ENCODE measurements around the gene IGSF6.
A peak's percentile ranks its signal among the peaks of the same experiment; 100 is the strongest.
"Not testable (repeated sequence)": the region's sequence is repeated elsewhere in the genome, so short reads cannot be mapped to it uniquely, and the experiment has no call there.

IGSF6 gene

DNA sequence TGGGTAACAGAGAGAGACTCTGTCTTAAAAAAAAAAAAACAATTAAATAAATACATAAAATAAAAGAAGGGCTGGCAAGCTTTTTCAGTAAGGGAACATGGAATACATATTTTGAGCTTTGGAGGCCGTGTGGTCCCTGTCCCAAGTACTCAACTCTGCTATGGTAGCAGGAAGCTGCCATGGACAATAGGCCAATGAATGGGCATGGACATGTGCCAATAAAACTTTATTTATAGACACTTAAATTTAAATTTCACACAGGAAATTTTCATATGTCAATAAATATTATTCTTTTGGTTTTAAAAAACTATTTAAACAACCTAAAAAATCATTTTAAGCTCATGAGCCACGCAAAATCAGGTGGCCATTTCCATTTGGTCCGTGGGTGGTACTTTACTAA, 15.2 kb upstream of the IGSF6 start:
- no peak for DNase-seq (ENCODE audit: insufficient read length)
- no peak for TF ChIP-seq POLR2AphosphoS5 (IDR thresholded peaks at IDR 0.05; ENCODE audit: low read depth, low read length)
- no peak for TF ChIP-seq POLR2A (IDR thresholded peaks at IDR 0.05; ENCODE audit: low read depth, low read length)
- no peak for TF ChIP-seq TAF1 (IDR thresholded peaks at IDR 0.05; ENCODE audit: borderline replicate concordance, low read depth, low read length)
- FAIRE-seq: no peak

DNA sequence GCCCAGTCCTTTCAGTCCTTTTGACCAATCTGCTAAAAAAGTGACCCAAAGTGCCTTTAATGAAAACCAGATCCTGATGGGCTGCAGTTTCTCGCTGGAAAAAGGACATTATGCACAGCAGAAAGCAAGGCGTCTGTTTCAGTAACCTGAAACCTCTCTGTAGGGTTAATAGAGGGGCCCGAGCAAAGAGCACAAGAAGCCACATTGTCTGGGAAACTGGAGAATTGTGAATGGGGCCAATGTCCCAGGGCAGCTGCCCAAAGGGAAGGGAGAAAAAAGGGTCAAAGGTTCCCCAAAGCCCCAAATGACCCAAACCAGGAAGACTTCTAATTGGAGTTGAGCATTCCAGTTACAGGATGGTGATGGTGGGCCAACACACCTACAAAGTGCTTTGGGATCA, 14.4 kb upstream of the IGSF6 start:
- no peak for DNase-seq (ENCODE audit: insufficient read length)
- no peak for FAIRE-seq
- TF ChIP-seq POLR2A (IDR thresholded peaks at IDR 0.05; ENCODE audit: low read depth, low read length) (no peak), TAF1 (IDR thresholded peaks at IDR 0.05; ENCODE audit: borderline replicate concordance, low read depth, low read length) (no peak), POLR2AphosphoS5 (IDR thresholded peaks at IDR 0.05; ENCODE audit: low read depth, low read length) (no peak)

DNA sequence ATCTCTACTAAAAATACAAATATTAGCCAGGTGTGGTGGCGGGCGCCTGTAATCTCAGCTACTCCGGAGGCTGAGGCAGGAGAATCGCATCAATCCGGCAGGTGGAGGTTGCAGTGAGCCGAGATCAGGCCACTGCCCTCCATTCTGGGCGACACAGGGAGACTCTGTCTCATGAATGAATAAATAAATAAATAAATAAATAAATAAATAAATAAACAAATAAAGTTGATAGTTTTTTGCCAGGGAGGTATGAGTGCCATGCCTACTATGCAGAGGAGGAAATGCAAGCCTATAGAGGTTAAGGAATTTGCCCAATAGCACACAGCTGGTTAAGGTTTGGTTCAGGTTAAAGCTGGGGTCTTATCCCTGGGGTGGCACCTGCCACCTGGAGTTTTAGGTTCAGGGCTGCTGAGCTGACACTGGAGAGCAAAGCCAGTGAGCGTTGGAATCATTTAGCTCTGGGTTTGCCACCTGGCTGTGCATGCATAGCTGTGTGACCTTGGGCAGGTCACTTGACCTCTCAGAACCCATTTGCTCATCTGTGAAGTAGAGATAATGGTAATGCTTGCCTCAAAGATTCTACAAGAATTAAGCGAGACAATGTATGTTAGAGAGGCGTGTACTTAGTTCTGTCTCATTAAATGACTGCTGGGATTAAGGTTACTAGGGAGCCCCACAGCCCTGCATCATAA, 12.5 kb upstream of the IGSF6 start:
- DNase-seq (ENCODE audit: insufficient read length): no peak
- TF ChIP-seq POLR2AphosphoS5 (IDR thresholded peaks at IDR 0.05; ENCODE audit: low read depth, low read length) (no peak), POLR2A (IDR thresholded peaks at IDR 0.05; ENCODE audit: low read depth, low read length) (no peak), TAF1 (IDR thresholded peaks at IDR 0.05; ENCODE audit: borderline replicate concordance, low read depth, low read length) (no peak)
- no peak for FAIRE-seq

DNA sequence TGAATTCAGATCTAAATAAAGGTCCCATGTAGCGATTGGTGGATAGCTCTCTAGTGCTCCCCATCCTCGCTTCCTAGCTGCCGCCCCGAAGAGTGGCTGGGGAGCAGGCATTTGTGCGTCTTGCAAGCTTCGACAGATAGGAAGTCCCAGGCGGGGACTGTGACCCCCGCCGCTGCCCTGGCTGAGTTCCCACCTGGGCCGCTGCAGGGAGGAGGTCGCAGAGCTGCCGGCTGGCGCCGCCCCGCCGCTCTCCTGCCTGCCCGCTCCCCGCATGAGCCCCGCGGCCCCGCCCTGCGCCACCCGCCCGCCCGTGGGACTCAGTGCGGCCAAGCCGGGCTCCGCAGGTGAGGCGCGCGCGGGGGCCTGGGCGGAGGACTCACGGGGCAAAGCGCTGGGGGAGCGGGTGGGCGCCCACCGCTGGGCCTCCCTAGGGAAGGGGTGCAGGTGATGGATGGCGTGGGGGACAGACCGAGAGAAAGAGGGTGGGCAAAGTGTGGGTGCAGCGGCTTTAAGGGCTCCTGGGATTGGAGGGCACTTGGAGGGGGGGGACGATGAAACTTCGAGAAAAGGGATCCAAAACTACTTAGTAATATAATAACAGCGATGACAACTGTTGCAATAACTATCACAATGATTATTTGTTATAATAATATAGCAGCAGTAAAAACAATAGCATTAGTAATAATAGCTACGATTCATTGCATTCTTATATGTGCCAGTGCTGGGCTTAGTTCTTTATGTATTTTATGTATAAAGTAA, 11.7 kb upstream of the IGSF6 start, which contains the start of gene OTOA:
OTOA (plus strand) TSS at position 80 of the 759 bp plus-strand sequence. CDS start 14,547 bp downstream, outside the sequence.
- no peak for FAIRE-seq

DNA sequence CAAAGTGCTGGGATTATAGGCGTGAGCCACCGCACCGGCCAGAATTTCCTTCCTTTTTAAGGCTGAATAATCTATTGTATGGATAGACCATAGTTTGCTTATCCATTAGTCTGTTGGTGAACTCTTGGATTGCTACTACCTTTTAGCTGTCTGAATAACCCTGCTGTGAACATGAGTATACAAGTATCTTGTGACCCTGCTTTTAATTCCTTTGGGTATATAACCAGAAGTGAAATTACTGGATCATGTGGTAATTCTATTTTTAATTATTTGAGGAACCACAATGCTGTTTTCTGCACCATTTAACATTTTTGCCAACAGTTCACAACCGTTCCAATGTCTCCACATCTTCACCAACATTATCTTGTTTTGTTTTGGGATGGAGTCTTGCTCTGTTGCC, 6.7 kb upstream of the IGSF6 start:
- no peak for FAIRE-seq
- no peak for TF ChIP-seq POLR2AphosphoS5 (IDR thresholded peaks at IDR 0.05; ENCODE audit: low read depth, low read length)
- TF ChIP-seq POLR2A (IDR thresholded peaks at IDR 0.05; ENCODE audit: low read depth, low read length): no peak
- TF ChIP-seq TAF1 (IDR thresholded peaks at IDR 0.05; ENCODE audit: borderline replicate concordance, low read depth, low read length): no peak
- DNase-seq (ENCODE audit: insufficient read length): no peak

More for the DNA sequence above, 11.7 kb upstream of the IGSF6 start, which contains the start of gene OTOA:
- DNase-seq (ENCODE audit: insufficient read length): no peak
- TF ChIP-seq POLR2AphosphoS5 (IDR thresholded peaks at IDR 0.05; ENCODE audit: low read depth, low read length) (no peak), POLR2A (IDR thresholded peaks at IDR 0.05; ENCODE audit: low read depth, low read length) (no peak), TAF1 (IDR thresholded peaks at IDR 0.05; ENCODE audit: borderline replicate concordance, low read depth, low read length) (no peak)

DNA sequence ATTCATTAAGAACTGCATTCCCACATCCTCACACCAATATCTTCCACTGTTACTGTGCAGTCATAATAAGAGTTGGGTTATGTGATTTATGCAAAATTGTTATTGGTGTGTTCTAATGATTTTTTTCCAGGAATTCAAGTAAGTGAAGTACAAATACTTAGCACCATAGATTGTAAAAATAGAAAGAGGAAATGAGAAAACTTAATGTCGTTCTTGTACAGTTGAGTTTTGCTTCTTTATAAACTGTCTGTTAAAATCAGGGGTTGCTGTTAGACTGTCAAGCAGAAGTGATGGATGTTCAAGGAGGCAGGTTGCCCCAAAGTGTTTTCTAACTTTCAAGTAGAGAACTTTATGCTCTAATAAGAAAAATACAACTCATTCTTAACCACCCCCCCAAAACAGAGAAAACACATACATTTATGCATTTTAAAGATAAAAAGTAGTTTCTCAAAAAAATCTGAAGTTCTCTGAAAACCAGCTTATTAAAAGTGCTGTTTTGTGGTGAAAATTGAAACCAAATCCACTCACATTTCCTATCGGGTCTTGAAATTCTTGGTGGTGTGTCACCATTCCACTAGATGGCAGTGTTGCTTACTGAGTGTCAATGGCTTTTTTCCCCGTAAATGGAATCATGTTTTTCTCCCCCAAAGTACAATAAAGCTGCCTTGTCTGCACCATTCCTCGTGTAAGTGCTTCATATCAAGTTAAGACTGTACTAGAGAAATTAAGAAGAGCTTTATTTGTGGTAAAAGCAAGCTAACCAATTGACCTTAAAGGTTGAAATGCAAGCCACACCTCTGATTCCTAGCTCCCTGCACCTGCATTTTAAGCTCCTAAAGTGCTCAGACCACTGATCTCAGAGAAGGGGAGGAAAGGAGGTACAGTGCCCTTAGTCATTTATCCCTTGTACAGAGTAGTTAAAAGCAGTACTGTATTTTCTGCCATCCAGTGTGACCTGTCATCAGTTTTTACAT, 4.7 kb upstream of the IGSF6 start:
- FAIRE-seq (peak; percentile 83), DNase-seq (ENCODE audit: insufficient read length) (no peak)
- TF ChIP-seq POLR2AphosphoS5 (IDR thresholded peaks at IDR 0.05; ENCODE audit: low read depth, low read length): no peak
- no peak for TF ChIP-seq TAF1 (IDR thresholded peaks at IDR 0.05; ENCODE audit: borderline replicate concordance, low read depth, low read length)
- no peak for TF ChIP-seq POLR2A (IDR thresholded peaks at IDR 0.05; ENCODE audit: low read depth, low read length)

DNA sequence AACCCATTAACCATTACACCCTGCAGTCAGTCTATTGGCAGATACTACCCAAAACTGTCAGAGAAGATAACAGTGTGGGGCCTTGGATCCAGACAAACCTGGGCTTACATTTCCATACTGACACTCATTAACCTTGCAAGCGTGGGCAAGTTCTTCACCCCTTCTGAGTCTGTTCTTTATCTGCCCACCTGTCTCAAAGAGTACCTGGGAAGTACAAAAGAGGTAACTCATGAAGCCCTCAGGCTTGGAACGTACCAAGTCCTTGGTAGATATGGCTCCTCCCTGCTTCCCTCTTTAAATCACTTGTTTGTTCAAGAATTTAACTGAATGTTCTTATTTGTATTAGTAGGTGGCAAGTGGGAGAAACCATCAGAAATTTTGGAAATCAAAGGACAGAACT, 2.5 kb upstream of the IGSF6 start:
- no peak for DNase-seq (ENCODE audit: insufficient read length)
- TF ChIP-seq POLR2A (IDR thresholded peaks at IDR 0.05; ENCODE audit: low read depth, low read length): no peak
- no peak for TF ChIP-seq POLR2AphosphoS5 (IDR thresholded peaks at IDR 0.05; ENCODE audit: low read depth, low read length)
- no peak for TF ChIP-seq TAF1 (IDR thresholded peaks at IDR 0.05; ENCODE audit: borderline replicate concordance, low read depth, low read length)
- FAIRE-seq: no peak

DNA sequence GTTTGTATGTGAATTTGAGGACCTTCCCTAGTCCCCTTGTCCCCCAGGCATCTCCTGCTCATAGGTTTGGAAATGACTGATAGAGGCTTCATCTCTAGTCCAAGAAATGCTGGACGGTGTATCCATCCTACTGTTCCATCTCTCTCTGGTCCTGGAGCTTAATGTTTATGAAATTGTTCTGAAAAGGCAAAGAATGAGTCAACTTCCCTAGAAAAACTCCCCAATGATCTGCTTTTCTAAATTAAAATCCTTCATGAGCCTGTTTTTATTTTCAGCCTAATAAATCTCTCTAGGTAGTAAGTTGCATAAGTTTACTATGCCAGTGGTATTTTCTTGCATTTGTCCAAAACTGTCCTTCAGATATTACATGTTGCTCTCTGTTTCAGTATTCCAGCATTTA, 2.1 kb upstream of the IGSF6 start:
- no peak for FAIRE-seq

DNA sequence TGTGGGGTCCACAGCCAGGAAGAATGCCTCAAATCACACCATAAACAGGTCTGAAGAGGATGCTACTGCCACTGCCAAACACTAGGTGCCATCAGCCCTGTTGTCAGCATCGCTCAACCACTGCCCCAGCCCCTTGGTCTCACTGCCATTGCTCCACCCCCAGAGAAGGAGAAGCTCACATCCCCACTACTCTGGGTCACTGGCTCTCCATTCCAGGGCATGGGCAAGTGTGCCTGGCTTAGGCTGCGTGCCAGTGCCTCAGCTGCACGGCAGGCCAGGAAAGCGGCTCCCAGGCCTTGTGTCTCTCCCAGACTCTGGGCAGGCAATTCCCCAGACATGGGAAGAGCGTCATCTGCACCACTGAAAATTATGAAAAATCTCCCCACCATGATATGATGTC, 1.2 kb upstream of the IGSF6 start:
- DNase-seq (ENCODE audit: insufficient read length) (no peak), FAIRE-seq (no peak)
- TF ChIP-seq POLR2A (IDR thresholded peaks at IDR 0.05; ENCODE audit: low read depth, low read length): no peak

More for the DNA sequence above, 2.1 kb upstream of the IGSF6 start:
- no peak for DNase-seq (ENCODE audit: insufficient read length)
- TF ChIP-seq POLR2A (IDR thresholded peaks at IDR 0.05; ENCODE audit: low read depth, low read length) (no peak), POLR2AphosphoS5 (IDR thresholded peaks at IDR 0.05; ENCODE audit: low read depth, low read length) (no peak), TAF1 (IDR thresholded peaks at IDR 0.05; ENCODE audit: borderline replicate concordance, low read depth, low read length) (no peak)

DNA sequence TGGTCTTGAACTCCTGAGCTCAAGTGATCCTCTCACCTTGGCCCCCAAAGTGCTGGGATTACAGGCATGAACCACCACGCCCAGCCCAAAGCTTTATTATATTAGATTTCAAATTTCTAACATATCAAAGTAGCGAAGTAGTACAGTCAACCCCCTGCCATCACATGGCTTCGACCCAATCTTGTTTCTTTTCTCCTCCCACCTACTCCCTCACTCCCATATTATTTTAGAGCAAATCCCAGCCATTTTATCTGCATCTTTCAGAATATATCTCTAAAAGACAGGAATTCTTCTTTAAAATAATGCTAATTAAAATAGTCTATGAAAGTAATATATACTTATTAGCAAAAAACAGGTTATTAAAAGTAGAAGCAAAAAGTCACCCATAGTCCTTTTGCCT, 893 bp downstream of the IGSF6 start:
- FAIRE-seq: no peak
- DNase-seq (ENCODE audit: insufficient read length): no peak
- TF ChIP-seq POLR2A (IDR thresholded peaks at IDR 0.05; ENCODE audit: low read depth, low read length) (no peak), POLR2AphosphoS5 (IDR thresholded peaks at IDR 0.05; ENCODE audit: low read depth, low read length) (no peak), TAF1 (IDR thresholded peaks at IDR 0.05; ENCODE audit: borderline replicate concordance, low read depth, low read length) (no peak)

DNA sequence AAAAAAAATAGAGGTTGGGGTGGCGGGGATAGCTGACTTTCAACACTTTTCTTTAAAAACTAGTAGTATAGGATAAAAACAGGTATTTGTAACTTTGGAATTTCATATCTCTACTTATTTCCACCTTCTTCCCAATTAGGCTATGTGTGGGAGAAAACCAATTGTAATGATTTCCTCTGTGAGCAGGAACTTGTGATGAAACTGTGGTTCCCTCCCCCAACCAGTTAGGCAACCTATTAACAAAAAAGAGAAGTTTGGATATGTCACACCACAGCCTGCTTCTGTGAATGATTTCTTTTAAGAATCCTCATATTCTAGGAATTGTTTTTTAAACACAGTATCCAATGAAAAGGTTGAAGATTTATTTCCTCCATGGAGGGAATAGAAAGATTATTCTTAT, 1.9 kb downstream of the IGSF6 start:
- TF ChIP-seq POLR2AphosphoS5 (IDR thresholded peaks at IDR 0.05; ENCODE audit: low read depth, low read length): no peak
- no peak for TF ChIP-seq POLR2A (IDR thresholded peaks at IDR 0.05; ENCODE audit: low read depth, low read length)
- TF ChIP-seq TAF1 (IDR thresholded peaks at IDR 0.05; ENCODE audit: borderline replicate concordance, low read depth, low read length): no peak
- DNase-seq (ENCODE audit: insufficient read length): no peak
- no peak for FAIRE-seq

DNA sequence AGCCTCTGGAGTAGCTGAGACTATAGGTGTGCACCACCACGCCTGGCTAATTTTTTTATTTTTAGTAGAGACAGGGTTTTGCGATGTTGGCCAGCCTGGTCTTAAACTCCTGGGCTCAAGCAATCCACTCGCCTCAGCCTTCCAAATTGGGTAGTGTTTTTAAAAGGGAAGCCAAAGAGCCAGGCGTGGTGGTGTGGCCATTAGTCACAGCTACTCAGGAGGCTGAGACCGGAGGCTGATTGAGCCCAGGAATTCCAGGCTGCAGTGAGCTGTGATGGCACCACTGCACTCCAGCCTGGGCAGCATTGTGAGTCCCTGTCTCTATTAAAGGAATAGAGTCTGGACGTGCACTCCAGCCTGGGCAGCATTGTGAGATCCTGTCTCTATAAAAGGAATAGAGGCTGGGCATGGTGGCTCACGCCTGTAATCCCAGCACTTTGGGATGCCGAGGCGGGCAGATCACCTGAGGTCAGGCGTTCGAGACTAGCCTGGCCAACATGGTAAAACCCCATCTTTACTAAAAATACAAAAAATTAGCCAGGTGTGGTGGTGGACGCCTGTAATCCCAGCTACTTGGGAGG, 2.5 kb downstream of the IGSF6 start:
- not testable (repeated sequence) for FAIRE-seq; DNase-seq (ENCODE audit: insufficient read length)
